ENCODE data around the gene AFTPH.

Gene AFTPH

DNA sequence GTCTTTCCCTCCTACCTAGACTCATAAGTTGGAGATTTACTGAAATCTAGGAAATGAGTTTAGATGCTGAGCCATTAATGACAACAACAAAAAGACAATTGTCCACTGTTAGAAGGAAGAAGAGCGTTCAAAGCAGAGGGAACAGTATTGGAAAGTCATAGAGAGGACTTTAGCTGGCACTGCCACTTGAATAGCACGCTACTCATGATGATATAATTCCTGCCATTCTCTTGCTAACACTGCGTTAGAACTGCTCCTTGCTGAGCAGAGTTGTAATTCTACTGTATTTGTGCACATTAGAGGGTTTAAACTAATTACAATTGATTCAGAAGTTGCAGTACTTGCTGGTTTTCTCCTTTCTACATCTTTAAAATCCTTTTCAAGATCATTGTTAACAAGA is 9.0 kb upstream of the AFTPH start:
- no peaks in the 10 kb centered on the region for H3K9me3 ChIP-seq (ENCODE audit: insufficient read depth, low read length, severe bottlenecking)
- DNase-seq (no peak), ATAC-seq (ENCODE audit: insufficient read depth, low read depth) (no peak)
- H3K27ac ChIP-seq (ENCODE audit: low read length) = no peak overlapping the region
- H3K36me3 ChIP-seq (ENCODE audit: insufficient read depth, low read length) = no peaks in the 10 kb centered on the region
- no peak overlapping the region for H3K4me3 ChIP-seq (ENCODE audit: low read depth in 1 of 2, low read length in 2 of 2)
- H3K27me3 ChIP-seq (ENCODE audit: insufficient read depth, low read length, poor library complexity) = peaks cover 20% of the 10 kb centered on the region
- no peaks in the 10 kb centered on the region for H4K20me1 ChIP-seq (ENCODE audit: insufficient read depth, low read length)
- H3K4me1 ChIP-seq (ENCODE audit: insufficient read depth, low read length) = no peaks in the 10 kb centered on the region
- TF ChIP-seq, protein P1, sequence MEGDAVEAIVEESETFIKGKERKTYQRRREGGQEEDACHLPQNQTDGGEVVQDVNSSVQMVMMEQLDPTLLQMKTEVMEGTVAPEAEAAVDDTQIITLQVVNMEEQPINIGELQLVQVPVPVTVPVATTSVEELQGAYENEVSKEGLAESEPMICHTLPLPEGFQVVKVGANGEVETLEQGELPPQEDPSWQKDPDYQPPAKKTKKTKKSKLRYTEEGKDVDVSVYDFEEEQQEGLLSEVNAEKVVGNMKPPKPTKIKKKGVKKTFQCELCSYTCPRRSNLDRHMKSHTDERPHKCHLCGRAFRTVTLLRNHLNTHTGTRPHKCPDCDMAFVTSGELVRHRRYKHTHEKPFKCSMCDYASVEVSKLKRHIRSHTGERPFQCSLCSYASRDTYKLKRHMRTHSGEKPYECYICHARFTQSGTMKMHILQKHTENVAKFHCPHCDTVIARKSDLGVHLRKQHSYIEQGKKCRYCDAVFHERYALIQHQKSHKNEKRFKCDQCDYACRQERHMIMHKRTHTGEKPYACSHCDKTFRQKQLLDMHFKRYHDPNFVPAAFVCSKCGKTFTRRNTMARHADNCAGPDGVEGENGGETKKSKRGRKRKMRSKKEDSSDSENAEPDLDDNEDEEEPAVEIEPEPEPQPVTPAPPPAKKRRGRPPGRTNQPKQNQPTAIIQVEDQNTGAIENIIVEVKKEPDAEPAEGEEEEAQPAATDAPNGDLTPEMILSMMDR (IDR thresholded peaks at IDR 0.05; ENCODE audit: borderline replicate concordance, extremely low read depth, low read length, poor library complexity, severe bottlenecking) = no peak
- TF ChIP-seq EZH2 (IDR thresholded peaks at IDR 0.05; ENCODE audit: borderline replicate concordance, low read depth, low read length, severe bottlenecking) = no peak
- H3K4me2 ChIP-seq (ENCODE audit: insufficient read depth, low read length) = no peak overlapping the region
- H3K79me2 ChIP-seq (ENCODE audit: insufficient read depth, low read length) = no peaks in the 10 kb centered on the region
- H2AFZ ChIP-seq (ENCODE audit: low read depth, low read length) = no peak overlapping the region
- H3K9ac ChIP-seq (ENCODE audit: low read depth, low read length) = no peak overlapping the region

DNA sequence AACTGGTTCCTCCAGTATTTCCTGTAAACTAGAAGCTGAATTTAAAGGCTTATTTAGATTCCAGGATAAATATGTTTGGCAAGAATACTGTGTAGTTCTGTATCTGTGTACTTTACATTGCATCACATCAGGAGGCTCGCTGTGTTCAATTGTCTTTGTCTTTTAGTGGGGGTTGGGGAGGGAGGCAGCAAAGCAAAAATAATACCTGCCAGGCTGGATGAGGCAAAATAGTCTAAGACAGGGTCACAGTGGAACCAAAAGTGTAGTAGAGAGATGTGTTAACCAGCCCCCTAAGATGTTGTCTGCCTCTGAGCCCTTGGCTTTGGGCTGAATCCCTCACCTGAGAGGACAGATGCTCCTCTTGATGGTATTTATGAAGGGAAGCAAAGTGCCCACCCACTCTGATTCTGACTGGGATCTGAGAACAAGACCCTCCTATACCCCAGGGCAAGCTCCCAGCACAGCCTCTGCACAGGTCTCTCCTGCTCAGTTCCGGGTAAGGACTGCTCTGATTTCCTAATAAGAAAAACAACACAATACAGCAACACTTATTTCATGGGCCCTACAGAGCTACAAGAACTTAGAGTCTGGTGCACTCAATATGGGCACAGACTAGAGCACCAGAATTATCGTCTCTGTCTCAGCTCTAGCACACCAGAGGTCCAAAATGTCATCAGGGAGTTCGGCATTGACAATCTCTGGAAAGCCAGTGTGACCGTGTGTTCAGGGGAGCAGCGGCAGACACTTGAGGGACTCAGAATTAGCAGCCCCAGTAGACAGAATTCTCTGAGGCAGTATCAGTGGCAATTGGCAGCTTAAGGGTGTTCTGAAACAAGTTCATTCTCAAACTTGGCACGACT is 7.2 kb upstream of the AFTPH start:
- Histone ChIP-seq H3K36me3 (ENCODE audit: insufficient read depth, low read length) (no peaks in the 10 kb centered on the region), H4K20me1 (ENCODE audit: insufficient read depth, low read length) (no peaks in the 10 kb centered on the region), H3K9me3 (ENCODE audit: insufficient read depth, low read length, severe bottlenecking) (no peaks in the 10 kb centered on the region), H2AFZ (ENCODE audit: low read depth, low read length) (no peak overlapping the region), H3K27ac (ENCODE audit: low read length) (no peak overlapping the region), H3K79me2 (ENCODE audit: insufficient read depth, low read length) (no peaks in the 10 kb centered on the region), H3K9ac (ENCODE audit: low read depth, low read length) (no peak overlapping the region), H3K27me3 (ENCODE audit: insufficient read depth, low read length, poor library complexity) (peaks cover 20% of the 10 kb centered on the region), H3K4me3 (ENCODE audit: low read depth in 1 of 2, low read length in 2 of 2) (no peak overlapping the region), H3K4me1 (ENCODE audit: insufficient read depth, low read length) (no peaks in the 10 kb centered on the region), H3K4me2 (ENCODE audit: insufficient read depth, low read length) (no peak overlapping the region)
- ATAC-seq (ENCODE audit: insufficient read depth, low read depth) (no peak), DNase-seq (no peak)
- TF ChIP-seq, protein P1 (IDR thresholded peaks at IDR 0.05; ENCODE audit: borderline replicate concordance, extremely low read depth, low read length, poor library complexity, severe bottlenecking) = no peak

DNA sequence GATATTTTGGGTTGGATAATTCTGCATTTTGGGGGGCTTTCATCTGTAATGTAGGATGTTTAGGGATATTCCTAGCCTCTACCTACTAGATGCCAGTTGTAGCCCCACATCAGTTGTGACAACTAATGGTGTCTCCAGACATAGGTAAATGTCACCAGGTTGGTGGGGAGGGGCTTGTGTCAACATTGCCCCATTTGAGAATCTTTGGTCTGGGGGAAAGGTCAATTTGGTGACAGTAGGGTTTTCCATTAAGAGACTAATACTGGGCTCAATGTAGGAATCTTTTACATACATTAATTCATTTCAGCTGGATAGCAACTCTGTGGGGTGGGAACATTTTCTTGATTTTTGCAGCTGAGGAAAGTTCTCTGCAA is 6.6 kb upstream of the AFTPH start:
- Histone ChIP-seq H3K4me1 (ENCODE audit: insufficient read depth, low read length) (peaks cover 2% of the 10 kb centered on the region; the same call in 1 of the 2 replicates), H3K79me2 (ENCODE audit: insufficient read depth, low read length) (no peaks in the 10 kb centered on the region), H3K27me3 (ENCODE audit: insufficient read depth, low read length, poor library complexity) (peaks cover 20% of the 10 kb centered on the region), H3K9me3 (ENCODE audit: insufficient read depth, low read length, severe bottlenecking) (no peaks in the 10 kb centered on the region), H3K9ac (ENCODE audit: low read depth, low read length) (no peak overlapping the region), H3K27ac (ENCODE audit: low read length) (no peak overlapping the region), H3K36me3 (ENCODE audit: insufficient read depth, low read length) (no peaks in the 10 kb centered on the region), H3K4me2 (ENCODE audit: insufficient read depth, low read length) (no peak overlapping the region), H3K4me3 (ENCODE audit: low read depth in 1 of 2, low read length in 2 of 2) (no peak overlapping the region), H2AFZ (ENCODE audit: low read depth, low read length) (no peak overlapping the region), H4K20me1 (ENCODE audit: insufficient read depth, low read length) (no peaks in the 10 kb centered on the region)
- DNase-seq = no peak
- no peak for ATAC-seq (ENCODE audit: insufficient read depth, low read depth)
- TF ChIP-seq, protein P1 (IDR thresholded peaks at IDR 0.05; ENCODE audit: borderline replicate concordance, extremely low read depth, low read length, poor library complexity, severe bottlenecking) = no peak
- no peak for TF ChIP-seq EZH2 (IDR thresholded peaks at IDR 0.05; ENCODE audit: borderline replicate concordance, low read depth, low read length, severe bottlenecking)

Measured in DND-41 (cell line).